Left lung (tissue), 10 donors: ENCODE results near the gene STK10. TPM values are rescaled to one million over a fixed set of nuclear protein-coding genes. Genes with fewer than 3 reads are reported as not detected.

Source experiments
- ATAC-seq: fragments of 200-7000 bp; cut with Tn5 transposase; one replicate; pipeline ENCODE4 v1.9.1; 2020; ENCODE audit warnings: moderate library complexity
- DNase-seq, 4 donors: peaks; one replicate each; pipeline ENCODE4 v3.0.0-alpha.2; 2013 to 2020
- H3K27ac ChIP-seq, 2 donors: fragments of 200-600 bp; sonication (generic) in 1 of 2; one replicate each; pipeline versions ENCODE4 v1.5.0 to v1.8.0; 2020 to 2021
- H3K27me3 ChIP-seq, 2 donors: fragments of 200-600 bp; sonication (generic) in 1 of 2; one replicate each; pipeline versions ENCODE4 v1.5.0 to v1.8.0; 2020 to 2021
- H3K36me3 ChIP-seq, 2 donors: fragments of 200-600 bp; sonication (generic) in 1 of 2; one replicate each; pipeline versions ENCODE4 v1.5.0 to v1.8.0; 2020 to 2021
- H3K4me1 ChIP-seq, 2 donors: fragments of 200-600 bp; one replicate each; pipeline ENCODE4 v1.8.0; 2021
- H3K4me3 ChIP-seq, 2 donors: fragments of 200-600 bp; sonication (generic) in 1 of 2; one replicate each; pipeline versions ENCODE4 v1.5.0 to v1.8.0; 2020 to 2021; ENCODE audit warnings: mild to moderate bottlenecking in 1 of 2
- H3K9me3 ChIP-seq, 2 donors: fragments of 200-600 bp; sonication (generic) in 1 of 2; one replicate each; pipeline versions ENCODE4 v1.5.0 to v1.8.0; 2020 to 2021
- intact Hi-C, 2 donors: fragments of 100-400 bp; cut with DNase I; formaldehyde crosslinking; loops; one replicate each; pipeline versions ENCODE4 v1.11.2 to v1.14.2; 2022
- polyA plus RNA-seq, 6 donors: library from polyadenylated mRNA; unstranded; fragments of 120-200 nt; gene quantifications; one replicate each; pipeline ENCODE4 v1.2.1, GENCODE V29; 2013; ENCODE audit not compliant: insufficient read length in 6 of 6
- total RNA-seq, 2 donors: library from RNA; stranded (reverse); fragmentation: NEBNext Ultra II Directional; extraction: Animal tissue kit (Norgen Biotek cat#: 25700); gene quantifications; one replicate each; pipeline ENCODE4 v1.2.1, GENCODE V29; 2021
- TF ChIP-seq, protein P1 (sequence below), 2 donors: fragments of 200-600 bp; sonication (generic) in 1 of 2; IDR thresholded peaks; one replicate each; pipeline versions ENCODE4 v1.5.0 to v1.8.0; 2021; ENCODE audit warnings: antibody characterized with exemption in 2 of 2
- donor health status: DM: no; HTN: yes; CAD: no.
- donor health status: DM: no; HTN: no; CAD: no.

The STK10 gene
- total and polyA plus RNA-seq, 8 donors, result 18.6 to 83.2 (median 21.9) TPM

DNA sequence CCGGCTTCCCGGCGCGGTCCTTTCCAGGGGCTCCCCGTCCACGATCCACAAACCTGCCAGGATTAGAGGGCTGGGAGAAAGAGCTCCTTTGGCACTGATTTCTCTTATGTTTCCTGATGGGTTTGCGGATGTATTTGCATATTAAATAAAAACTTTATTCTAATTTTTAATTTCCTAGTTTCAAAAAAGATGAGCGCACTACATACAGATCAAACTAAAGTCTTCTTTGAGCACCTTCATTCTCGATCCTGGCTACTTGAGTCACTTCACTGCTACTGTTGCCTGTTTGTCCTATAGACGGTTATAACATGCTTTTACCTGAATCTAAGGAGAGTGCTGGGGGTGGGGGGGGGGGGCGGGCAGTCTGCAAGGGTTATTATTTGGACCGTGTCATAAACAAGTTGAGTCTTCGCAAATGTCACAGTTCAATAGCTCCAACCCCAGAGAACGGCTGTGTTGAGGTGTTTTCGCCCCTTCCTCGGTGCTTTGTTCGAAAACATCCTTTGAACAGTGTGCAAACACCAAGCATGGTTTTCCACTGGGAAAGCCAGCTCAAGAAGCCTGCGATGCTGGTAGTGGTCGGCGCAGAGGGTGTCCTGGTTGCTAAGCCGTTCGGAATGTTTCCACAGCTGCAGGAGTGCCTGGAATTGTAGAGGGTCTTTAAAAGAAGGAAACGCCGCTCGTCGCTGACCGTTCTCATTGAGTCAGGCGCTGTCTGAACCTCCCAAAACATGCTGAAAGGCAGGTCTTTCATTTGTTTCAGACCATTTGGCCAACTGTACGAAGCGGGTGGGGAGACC is 1.1 kb upstream of the STK10 start:
- Histone ChIP-seq H3K4me3 (peak overlapping the region in 1 of 2 donors; percentile 96), H3K9me3 (no peaks in the 10 kb centered on the region), H3K4me1 (peaks cover 11 to 34% of the 10 kb centered on the region in 2 donors), H3K27ac (peak overlapping the region in 1 of 2 donors; percentile 99), H3K27me3 (no peaks in the 10 kb centered on the region), H3K36me3 (no peaks in the 10 kb centered on the region)
- ATAC-seq (no peak), DNase-seq (no peak)
- intact Hi-C loops, result loop anchor here (5.0 to 10.0 kb wide), 2 partner anchors 74 to 82 kb away; no protein-coding TSS in a partner anchor
- TF ChIP-seq, protein P1, sequence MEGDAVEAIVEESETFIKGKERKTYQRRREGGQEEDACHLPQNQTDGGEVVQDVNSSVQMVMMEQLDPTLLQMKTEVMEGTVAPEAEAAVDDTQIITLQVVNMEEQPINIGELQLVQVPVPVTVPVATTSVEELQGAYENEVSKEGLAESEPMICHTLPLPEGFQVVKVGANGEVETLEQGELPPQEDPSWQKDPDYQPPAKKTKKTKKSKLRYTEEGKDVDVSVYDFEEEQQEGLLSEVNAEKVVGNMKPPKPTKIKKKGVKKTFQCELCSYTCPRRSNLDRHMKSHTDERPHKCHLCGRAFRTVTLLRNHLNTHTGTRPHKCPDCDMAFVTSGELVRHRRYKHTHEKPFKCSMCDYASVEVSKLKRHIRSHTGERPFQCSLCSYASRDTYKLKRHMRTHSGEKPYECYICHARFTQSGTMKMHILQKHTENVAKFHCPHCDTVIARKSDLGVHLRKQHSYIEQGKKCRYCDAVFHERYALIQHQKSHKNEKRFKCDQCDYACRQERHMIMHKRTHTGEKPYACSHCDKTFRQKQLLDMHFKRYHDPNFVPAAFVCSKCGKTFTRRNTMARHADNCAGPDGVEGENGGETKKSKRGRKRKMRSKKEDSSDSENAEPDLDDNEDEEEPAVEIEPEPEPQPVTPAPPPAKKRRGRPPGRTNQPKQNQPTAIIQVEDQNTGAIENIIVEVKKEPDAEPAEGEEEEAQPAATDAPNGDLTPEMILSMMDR (IDR thresholded peaks at IDR 0.05), result no peak

DNA sequence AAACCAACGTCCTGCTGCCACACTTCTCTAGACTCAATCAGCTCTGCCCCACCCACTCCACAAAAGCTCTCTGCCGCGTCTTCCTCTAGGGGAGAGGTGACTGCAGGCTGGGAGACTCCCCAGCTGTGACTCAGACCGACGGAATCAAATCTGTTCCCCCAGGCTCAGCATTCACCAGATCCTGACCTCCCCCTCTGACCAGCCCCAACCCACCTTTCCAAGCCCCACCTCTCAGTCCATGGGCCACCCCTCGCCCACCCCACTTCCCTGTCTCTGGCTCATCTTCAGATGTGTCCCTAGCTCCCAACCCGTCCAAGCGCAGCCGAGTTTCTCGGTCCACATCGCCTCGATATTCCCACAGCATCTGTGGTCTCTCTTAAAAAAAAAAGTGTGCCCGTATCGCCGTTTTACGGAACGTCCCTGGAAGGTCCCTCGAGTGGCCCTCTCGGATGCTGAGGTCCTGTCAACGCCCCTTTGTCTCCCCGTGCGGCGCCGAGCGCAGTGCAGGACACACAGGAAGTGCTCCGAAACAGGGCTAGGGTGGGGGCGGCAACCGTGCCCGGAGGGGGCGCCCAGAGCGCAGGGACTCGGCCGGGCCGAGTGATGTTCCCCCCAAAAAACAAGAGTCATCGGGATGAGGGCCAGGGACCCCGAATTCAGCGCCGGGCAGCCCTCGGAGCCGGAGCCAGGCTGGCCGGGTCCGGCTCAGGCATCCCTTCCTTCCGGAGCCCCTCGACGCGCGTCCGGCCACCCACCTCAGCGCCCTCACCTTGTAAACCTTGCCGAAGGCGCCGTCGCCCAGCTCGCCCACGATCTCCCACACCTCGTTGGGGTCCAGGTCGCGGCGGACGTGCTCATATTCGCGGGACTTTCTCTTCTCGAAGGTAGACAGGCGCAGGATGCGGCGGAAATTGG is 649 bp downstream of the STK10 start:
- peak in 2 of 4 donors; percentile 85 to 92 for DNase-seq
- peak overlapping the region; percentile 87 to 96 for H3K4me3 ChIP-seq
- H3K36me3 ChIP-seq, result peaks cover 0 to 4% of the 10 kb centered on the region in 2 donors
- H3K27me3 ChIP-seq, result no peaks in the 10 kb centered on the region
- H3K27ac ChIP-seq, result peak overlapping the region; percentile 84 to 99
- H3K9me3 ChIP-seq, result no peaks in the 10 kb centered on the region
- peaks cover 11 to 50% of the 10 kb centered on the region in 2 donors for H3K4me1 ChIP-seq
- TF ChIP-seq, protein P1 (IDR thresholded peaks at IDR 0.05), result no peak
- intact Hi-C loops, result loop anchor here (5.0 to 10.0 kb wide), 2 partner anchors 73 to 80 kb away; no protein-coding TSS in a partner anchor
- ATAC-seq, result peak; percentile 52

DNA sequence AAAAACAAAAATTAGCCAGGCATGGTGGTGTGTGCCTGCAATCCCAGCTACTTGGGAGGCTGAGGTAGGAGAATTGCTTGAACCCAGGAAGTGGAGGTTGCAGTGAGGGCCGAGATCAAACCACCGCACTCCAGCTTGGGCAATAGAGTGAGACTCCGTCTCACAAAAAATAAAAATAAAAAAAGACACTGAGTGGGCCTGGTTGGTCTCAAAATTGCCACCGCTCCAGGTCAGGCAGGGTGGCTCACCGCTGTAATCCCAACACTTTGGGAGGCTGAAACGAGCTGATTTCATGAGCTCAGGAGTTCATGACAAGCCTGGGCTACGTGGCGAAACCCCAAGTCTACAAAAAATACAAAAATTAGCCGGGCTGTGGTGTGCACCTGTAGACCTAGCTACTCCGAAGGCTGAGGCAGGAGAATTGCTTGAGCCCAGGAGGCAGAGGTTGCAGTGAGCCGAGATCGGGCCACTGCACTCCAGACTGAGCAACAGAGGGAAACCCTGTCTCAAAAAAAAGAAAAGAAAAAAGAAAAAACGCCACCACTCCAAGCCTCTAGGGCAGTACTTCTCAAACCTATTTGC is 1.8 kb downstream of the STK10 start:
- no peaks in the 10 kb centered on the region for H3K27me3 ChIP-seq
- TF ChIP-seq, protein P1 (IDR thresholded peaks at IDR 0.05), result no peak
- H3K4me1 ChIP-seq, result peaks cover 11 to 62% of the 10 kb centered on the region in 2 donors
- intact Hi-C loops, result loop anchor here (5.0 to 10.0 kb wide), 2 partner anchors 71 to 79 kb away; no protein-coding TSS in a partner anchor
- H3K27ac ChIP-seq, result peak overlapping the region; percentile 84 to 99
- H3K9me3 ChIP-seq, result no peaks in the 10 kb centered on the region
- peak overlapping the region; percentile 87 to 96 for H3K4me3 ChIP-seq
- DNase-seq (no peak), ATAC-seq (no peak)
- H3K36me3 ChIP-seq, result peaks cover 0 to 7% of the 10 kb centered on the region in 2 donors

DNA sequence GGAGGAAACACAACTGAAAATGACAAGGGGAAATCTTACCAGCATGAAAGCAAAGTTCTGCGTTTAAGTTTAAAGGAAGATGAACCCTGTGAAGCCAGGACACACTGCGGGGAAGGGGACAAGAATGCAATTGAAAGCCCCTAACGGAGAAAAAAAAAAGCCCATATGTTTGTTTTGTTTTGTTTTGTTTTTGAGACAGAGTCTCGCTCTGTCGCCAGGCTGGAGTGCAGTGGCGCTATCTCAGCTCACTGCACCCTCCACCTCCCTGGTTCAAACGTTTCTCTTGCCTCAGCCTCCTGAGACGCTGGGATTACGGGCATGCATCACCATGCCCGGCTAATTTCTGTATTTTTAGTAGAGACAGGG is 2.9 kb downstream of the STK10 start:
- DNase-seq (no peak), ATAC-seq (no peak)
- H3K27me3 ChIP-seq, result no peaks in the 10 kb centered on the region
- peaks cover 0 to 7% of the 10 kb centered on the region in 2 donors for H3K36me3 ChIP-seq
- peak overlapping the region; percentile 84 to 99 for H3K27ac ChIP-seq
- TF ChIP-seq, protein P1 (IDR thresholded peaks at IDR 0.05), result no peak
- intact Hi-C loops, result loop anchor here (5.0 to 10.0 kb wide), 2 partner anchors 70 to 78 kb away; no protein-coding TSS in a partner anchor
- peak overlapping the region in 1 of 2 donors; percentile 96 for H3K4me3 ChIP-seq
- peaks cover 12 to 73% of the 10 kb centered on the region in 2 donors for H3K4me1 ChIP-seq
- no peaks in the 10 kb centered on the region for H3K9me3 ChIP-seq
